Caco-2 (cell line): Measurements from ENCODE around the gene POMP. TPM values are rescaled to one million over a fixed set of nuclear protein-coding genes. Genes with fewer than 3 reads are reported as not detected.

Source experiments
- BruUV-seq: library from RNA; stranded (reverse); fragments of 400-500 nt; replicated peaks from 2 replicates; lab custom pipeline; 2021; lab: Mats Ljungman, UMichigan
- CTCF ChIA-PET: fragments of 300-600 bp; sonication (Branson Sonifier 250); formaldehyde crosslinking; loops from one replicate; lab custom pipeline; 2022; ENCODE audit warnings: antibody characterized with exemption; lab: Charles Lee
- POLR2A ChIA-PET: fragments of 300-600 bp; sonication (Branson Sonifier 250); formaldehyde crosslinking; loops from one replicate; lab custom pipeline; 2022; ENCODE audit warnings: antibody characterized with exemption; lab: Charles Lee
- DNase-seq, 2 experiments: peaks; one replicate each; pipeline versions ENCODE4 v3.0.0 to v3.0.0-alpha.2; 2020 to 2022
- H3K27me3 ChIP-seq: replicated peaks from 2 replicates; pipeline ENCODE4 v1.6.0; 2011; ENCODE audit warnings: low read length; ENCODE audit not compliant: control insufficient read depth, insufficient read depth
- H3K36me3 ChIP-seq: 2 replicates; pipeline ENCODE4 v1.5.1; 2011; ENCODE audit warnings: low read length; ENCODE audit not compliant: control insufficient read depth, insufficient read depth
- H3K4me1 ChIP-seq: fragments of 250-450 bp; sonication (Bioruptor Pico); 2 replicates; pipeline ENCODE4 v1.5.1; 2020; ENCODE audit warnings: mild to moderate bottlenecking
- H3K4me3 ChIP-seq: 2 replicates; pipeline ENCODE4 v1.5.1; 2011; ENCODE audit warnings: low read depth, mild to moderate bottlenecking, control low read depth, low read length
- H3K9me3 ChIP-seq: fragments of 250-450 bp; sonication (Bioruptor Pico); 2 replicates; pipeline ENCODE4 v1.5.1; 2020; ENCODE audit warnings: mild to moderate bottlenecking, moderate library complexity
- H3K27ac Mint-ChIP-seq: one replicate; pipeline ENCODE4 v1.8.0; 2022; ENCODE audit warnings: mixed read lengths; ENCODE audit not compliant: unreplicated experiment
- H3K27me3 Mint-ChIP-seq: one replicate; pipeline ENCODE4 v1.8.0; 2022; ENCODE audit warnings: mixed read lengths; ENCODE audit not compliant: insufficient read depth, unreplicated experiment
- H3K36me3 Mint-ChIP-seq: one replicate; pipeline ENCODE4 v1.8.0; 2022; ENCODE audit warnings: mild to moderate bottlenecking, mixed read lengths; ENCODE audit not compliant: insufficient read depth, unreplicated experiment
- H3K4me1 Mint-ChIP-seq: one replicate; pipeline ENCODE4 v1.8.0; 2022; ENCODE audit warnings: low read depth, mixed read lengths; ENCODE audit not compliant: unreplicated experiment
- H3K4me3 Mint-ChIP-seq: one replicate; pipeline ENCODE4 v1.8.0; 2022; ENCODE audit warnings: mild to moderate bottlenecking, moderate library complexity, mixed read lengths; ENCODE audit not compliant: unreplicated experiment
- H3K9me3 Mint-ChIP-seq: one replicate; pipeline ENCODE4 v1.8.0; 2022; ENCODE audit warnings: mixed read lengths; ENCODE audit not compliant: unreplicated experiment
- intact Hi-C: fragments of 100-400 bp; cut with micrococcal nuclease; formaldehyde crosslinking; loops from one replicate; pipeline ENCODE4 v1.10.0; 2022; ENCODE audit not compliant: unreplicated experiment
- total RNA-seq: library from RNA; stranded (reverse); gene quantifications from 2 replicates; pipeline ENCODE4 v1.2.3, GENCODE V29; 2022
- TF ChIP-seq, protein P1 (sequence below), 2 experiments: fragments of 200-600 bp in 1 of 2; IDR thresholded peaks; 1 replicate in 1 of 2; 2 replicates in 1 of 2; pipeline versions ENCODE4 v1.5.1 to v1.8.0; 2011 to 2022; ENCODE audit warnings: antibody characterized with exemption in 1 of 2, control low read depth in 1 of 2, inconsistent platforms in 1 of 2, low read depth in 1 of 2, low read length in 1 of 2, mild to moderate bottlenecking in 1 of 2, moderate library complexity in 1 of 2; ENCODE audit not compliant: insufficient read depth in 1 of 2, severe bottlenecking in 1 of 2, unreplicated experiment in 1 of 2

Gene POMP
- total RNA-seq, 1 experiment from 2014 or later, result 116 TPM

DNA sequence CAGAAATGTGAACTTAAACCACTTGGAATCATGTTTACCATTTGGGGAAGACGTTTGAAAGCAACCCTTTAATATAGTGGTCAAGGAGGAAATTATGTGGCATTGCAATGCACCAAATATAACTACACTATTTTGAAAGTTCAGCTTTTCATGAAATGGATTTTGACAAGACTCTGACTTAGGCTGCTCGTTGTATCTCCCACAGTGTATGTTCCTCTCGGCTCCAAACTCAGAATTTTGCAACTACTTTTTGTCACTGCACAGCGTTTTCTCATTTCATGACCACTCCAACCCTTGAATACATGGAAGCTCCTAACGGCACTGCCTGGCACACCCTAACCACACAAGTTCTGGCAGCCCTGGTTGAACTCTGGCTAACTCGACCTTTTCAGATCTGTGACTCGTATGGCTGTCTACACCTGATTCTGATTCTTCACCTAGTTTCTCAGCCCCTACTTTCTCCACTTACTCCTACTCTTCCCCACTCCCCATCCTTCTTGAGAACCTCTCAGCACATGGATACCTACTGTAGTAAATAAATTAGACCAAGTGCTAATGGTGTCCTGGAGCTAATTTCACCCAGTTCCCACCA, 7.0 kb upstream of the POMP start:
- no peaks in the 10 kb centered on the region for H3K27me3 Mint-ChIP-seq
- BruUV-seq, result no TSS peak
- no peaks in the 10 kb centered on the region for H3K9me3 Mint-ChIP-seq
- CTCF ChIA-PET, result no interaction called here
- H3K27ac Mint-ChIP-seq, result no peak overlapping the region
- peaks cover 12% of the 10 kb centered on the region for H3K4me1 Mint-ChIP-seq
- TF ChIP-seq, protein P1, sequence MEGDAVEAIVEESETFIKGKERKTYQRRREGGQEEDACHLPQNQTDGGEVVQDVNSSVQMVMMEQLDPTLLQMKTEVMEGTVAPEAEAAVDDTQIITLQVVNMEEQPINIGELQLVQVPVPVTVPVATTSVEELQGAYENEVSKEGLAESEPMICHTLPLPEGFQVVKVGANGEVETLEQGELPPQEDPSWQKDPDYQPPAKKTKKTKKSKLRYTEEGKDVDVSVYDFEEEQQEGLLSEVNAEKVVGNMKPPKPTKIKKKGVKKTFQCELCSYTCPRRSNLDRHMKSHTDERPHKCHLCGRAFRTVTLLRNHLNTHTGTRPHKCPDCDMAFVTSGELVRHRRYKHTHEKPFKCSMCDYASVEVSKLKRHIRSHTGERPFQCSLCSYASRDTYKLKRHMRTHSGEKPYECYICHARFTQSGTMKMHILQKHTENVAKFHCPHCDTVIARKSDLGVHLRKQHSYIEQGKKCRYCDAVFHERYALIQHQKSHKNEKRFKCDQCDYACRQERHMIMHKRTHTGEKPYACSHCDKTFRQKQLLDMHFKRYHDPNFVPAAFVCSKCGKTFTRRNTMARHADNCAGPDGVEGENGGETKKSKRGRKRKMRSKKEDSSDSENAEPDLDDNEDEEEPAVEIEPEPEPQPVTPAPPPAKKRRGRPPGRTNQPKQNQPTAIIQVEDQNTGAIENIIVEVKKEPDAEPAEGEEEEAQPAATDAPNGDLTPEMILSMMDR (IDR thresholded peaks at IDR 0.05; ENCODE audit: insufficient read depth in 1 of 2, low read depth in 1 of 2, low read length in 1 of 2, severe bottlenecking in 1 of 2, unreplicated experiment in 1 of 2), result no peak
- Histone ChIP-seq H3K36me3 (no peaks in the 10 kb centered on the region), H3K4me3 (no peak overlapping the region), H3K27me3 (no peaks in the 10 kb centered on the region), H3K9me3 (no peaks in the 10 kb centered on the region), H3K4me1 (no peaks in the 10 kb centered on the region)
- DNase-seq, result no peak
- H3K36me3 Mint-ChIP-seq, result no peaks in the 10 kb centered on the region
- H3K4me3 Mint-ChIP-seq, result no peak overlapping the region
- intact Hi-C loops, result no loop called here
- POLR2A ChIA-PET, result no interaction called here

DNA sequence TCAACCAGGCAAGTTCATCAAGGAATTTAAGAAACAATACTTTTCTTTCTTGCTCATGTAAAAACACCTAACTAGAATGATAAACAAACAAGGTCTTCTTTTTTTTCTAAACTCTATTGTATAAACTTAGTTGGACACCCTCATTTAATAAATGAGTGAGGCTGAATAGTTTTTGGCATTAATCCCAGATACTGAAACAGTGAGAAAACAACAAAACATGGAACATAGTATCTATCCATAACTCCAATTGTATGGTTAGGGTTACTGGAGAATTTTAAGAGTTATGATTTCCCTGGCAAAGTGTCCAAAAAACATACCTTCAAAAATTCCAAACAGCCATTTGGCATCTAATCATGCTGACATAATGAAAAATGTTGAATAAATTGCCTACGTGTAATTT, 5.8 kb upstream of the POMP start:
- no peak overlapping the region for H3K4me3 ChIP-seq
- CTCF ChIA-PET, result no interaction called here
- intact Hi-C loops, result no loop called here
- H3K27me3 ChIP-seq, result no peaks in the 10 kb centered on the region
- H3K36me3 Mint-ChIP-seq, result no peaks in the 10 kb centered on the region
- no peaks in the 10 kb centered on the region for H3K9me3 Mint-ChIP-seq
- no peaks in the 10 kb centered on the region for H3K27me3 Mint-ChIP-seq
- H3K4me3 Mint-ChIP-seq, result no peak overlapping the region
- no peaks in the 10 kb centered on the region for H3K9me3 ChIP-seq
- no TSS peak for BruUV-seq
- no peak for DNase-seq
- TF ChIP-seq, protein P1 (IDR thresholded peaks at IDR 0.05; ENCODE audit: insufficient read depth in 1 of 2, low read depth in 1 of 2, low read length in 1 of 2, severe bottlenecking in 1 of 2, unreplicated experiment in 1 of 2), result no peak
- 0 out of 2 replicates have a peak, but pooled peaks cover 4% of the 10 kb centered on the region for H3K4me1 ChIP-seq
- POLR2A ChIA-PET, result no interaction called here
- H3K27ac Mint-ChIP-seq, result no peak overlapping the region
- H3K4me1 Mint-ChIP-seq, result peaks cover 19% of the 10 kb centered on the region
- H3K36me3 ChIP-seq, result no peaks in the 10 kb centered on the region

- no TSS peak for BruUV-seq
- CTCF ChIA-PET, result no interaction called here
- intact Hi-C loops, result no loop called here
Measured at GRCh38 chr13:28654276-28654675, 4.7 kb upstream of the POMP start.

More at GRCh38 chr13:28654276-28654675, 4.7 kb upstream of the POMP start:
- peaks cover 21% of the 10 kb centered on the region for H3K4me1 Mint-ChIP-seq
- no peak overlapping the region for H3K4me3 Mint-ChIP-seq
- no peaks in the 10 kb centered on the region for H3K36me3 ChIP-seq
- no peaks in the 10 kb centered on the region for H3K9me3 Mint-ChIP-seq
- H3K27me3 ChIP-seq, result no peaks in the 10 kb centered on the region
- no peaks in the 10 kb centered on the region for H3K9me3 ChIP-seq
- H3K27me3 Mint-ChIP-seq, result no peaks in the 10 kb centered on the region
- DNase-seq, result no peak
- TF ChIP-seq, protein P1 (IDR thresholded peaks at IDR 0.05; ENCODE audit: insufficient read depth in 1 of 2, low read depth in 1 of 2, low read length in 1 of 2, severe bottlenecking in 1 of 2, unreplicated experiment in 1 of 2), result no peak
- H3K27ac Mint-ChIP-seq, result no peak overlapping the region
- no peak overlapping the region for H3K4me3 ChIP-seq
- no peaks in the 10 kb centered on the region for H3K36me3 Mint-ChIP-seq
- H3K4me1 ChIP-seq, result 0 out of 2 replicates have a peak, but pooled peaks cover 4% of the 10 kb centered on the region
- POLR2A ChIA-PET, result no interaction called here
